Activated gamma-delta T cell treated with anti-CD3 and anti-CD28 coated beads, Interleukin-2, amount 50 U/mL, for 16 hours (primary cell): Measurements from ENCODE around the gene CST7.
"Not testable (repeated sequence)": the region's sequence is repeated elsewhere in the genome, so short reads cannot be mapped to it uniquely, and the experiment has no call there.

Source experiments
- DNase-seq: peaks from one replicate; pipeline ENCODE4 v3.0.0-alpha.2; 2020; ENCODE audit warnings: low read depth

CST7 gene

DNA sequence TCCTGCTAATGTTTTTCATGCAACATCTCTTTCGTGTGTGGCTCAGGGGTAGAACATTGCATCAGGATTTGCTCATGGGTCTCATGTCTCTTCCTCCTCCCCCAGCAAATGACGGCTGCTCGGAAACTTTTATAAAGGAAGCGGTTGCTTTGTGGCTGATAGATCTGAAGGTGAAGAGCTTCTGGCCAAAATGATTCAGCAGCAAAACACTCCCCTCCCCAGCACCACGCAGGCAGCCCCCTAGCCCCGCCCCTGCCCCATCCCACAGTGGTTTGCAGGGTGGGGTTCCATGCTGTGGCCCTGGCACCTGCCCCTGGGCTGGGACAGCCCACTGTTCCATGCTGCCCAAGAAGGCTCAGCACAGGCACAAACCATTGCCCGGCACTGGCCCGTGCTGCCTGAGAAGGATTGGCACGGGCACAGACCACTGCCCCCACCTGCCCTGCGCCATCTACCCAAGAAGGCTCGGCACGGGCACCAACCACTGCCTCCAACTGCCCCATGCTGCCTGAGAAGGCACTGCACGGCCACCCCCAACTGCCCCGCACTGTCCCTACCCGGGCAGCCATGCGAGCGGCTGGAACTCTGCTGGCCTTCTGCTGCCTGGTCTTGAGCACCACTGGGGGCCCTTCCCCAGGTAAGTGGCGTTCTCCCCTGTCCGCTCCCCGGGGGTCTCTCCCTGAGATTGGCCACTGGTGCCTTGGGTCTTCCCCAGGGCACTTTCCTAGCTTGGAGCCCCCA lies at the start of gene CST7:
Gene CST7 (plus strand): TSS at position 331 of the 741 bp plus-strand sequence. CDS start 237 bp downstream, at position 568.
- peak; percentile 87 for DNase-seq

- no peak for DNase-seq
These were observed 42.3 kb upstream of the CST7 start for GRCh38 chr20:24906806-24907205.

DNA sequence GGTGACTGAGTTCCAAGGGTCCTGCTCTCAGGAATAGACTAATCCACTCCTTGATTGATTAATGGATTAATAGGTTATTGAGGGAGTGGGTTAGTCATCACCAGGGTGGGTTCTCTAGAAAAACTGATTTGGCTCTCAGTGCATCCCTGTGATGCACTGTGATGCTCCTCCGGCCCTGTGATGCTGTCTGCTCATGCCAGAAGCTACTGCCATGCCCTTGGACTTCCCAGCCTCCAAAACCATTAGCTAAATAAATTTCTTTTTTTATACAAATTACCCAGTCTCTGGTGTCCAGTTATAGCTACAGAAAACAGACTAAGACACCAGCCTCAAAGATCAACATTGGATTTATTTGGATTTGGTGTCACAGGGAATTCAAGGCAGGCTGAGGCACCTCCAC lies 40.4 kb upstream of the CST7 start:
- DNase-seq, result no peak

DNA sequence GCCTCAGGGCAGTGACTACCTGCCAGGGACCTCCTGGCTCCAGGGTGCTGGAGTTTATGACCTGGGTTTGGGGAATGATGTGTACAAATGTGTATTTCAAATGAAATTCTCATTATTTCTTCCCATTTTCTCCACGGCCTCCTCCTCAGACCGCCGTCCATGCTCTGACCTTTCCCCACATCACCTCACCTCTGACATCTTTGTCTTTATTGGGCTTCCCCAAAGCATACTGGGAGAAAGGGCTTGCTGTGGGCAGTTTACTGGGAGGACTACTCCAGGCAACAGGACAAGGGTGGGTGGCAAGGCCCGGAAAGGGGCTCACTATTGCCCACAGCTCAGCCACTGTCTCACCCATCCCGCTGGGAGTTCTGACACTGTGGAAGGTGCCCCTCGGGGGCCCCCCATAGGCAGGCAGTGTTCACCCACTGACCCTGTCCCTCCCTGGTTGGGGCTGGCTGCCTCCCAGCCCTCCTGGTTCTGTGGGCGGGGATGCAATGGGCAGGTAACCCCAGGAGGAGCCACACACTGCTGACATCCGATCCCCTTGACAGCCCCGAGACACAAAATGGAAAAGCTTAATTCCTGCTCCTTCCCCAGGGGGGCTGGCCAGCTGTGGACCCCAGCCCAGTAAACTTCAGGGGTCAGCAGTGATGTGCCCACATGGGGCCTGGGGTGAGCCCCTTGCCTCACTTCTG lies 39.8 kb upstream of the CST7 start:
- no peak for DNase-seq

GRCh38 chr20:24909861-24910260 lies 39.2 kb upstream of the CST7 start:
- no peak for DNase-seq

DNA sequence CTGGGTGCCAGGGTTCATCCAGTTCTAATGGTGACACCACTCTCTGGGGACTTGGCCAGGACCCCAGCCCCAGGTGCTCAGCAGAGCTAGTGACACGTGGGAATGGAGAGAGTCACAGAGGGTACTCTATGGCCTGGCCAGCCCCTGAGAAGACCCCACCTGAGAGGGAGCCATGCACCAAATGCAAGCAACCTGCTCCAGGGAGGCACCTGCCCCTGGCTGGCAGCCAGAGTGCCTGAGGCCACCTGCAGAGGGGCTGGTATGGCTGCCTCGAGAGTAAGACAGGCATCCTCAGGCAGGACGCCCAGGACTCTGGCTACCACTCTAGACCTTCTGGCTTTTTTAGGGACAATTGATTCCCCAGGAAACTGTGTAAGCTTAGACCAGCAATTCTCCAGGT lies 38.6 kb upstream of the CST7 start:
- no peak for DNase-seq

GRCh38 chr20:24911461-24911860 lies 37.6 kb upstream of the CST7 start:
- DNase-seq, result no peak

- DNase-seq, result no peak
These were observed 36.5 kb upstream of the CST7 start for GRCh38 chr20:24912397-24913075.

- no peak for DNase-seq
These were observed 35.9 kb upstream of the CST7 start for GRCh38 chr20:24913076-24913628.

GRCh38 chr20:24914388-24915241 lies 34.5 kb upstream of the CST7 start:
- DNase-seq, result no peak

DNA sequence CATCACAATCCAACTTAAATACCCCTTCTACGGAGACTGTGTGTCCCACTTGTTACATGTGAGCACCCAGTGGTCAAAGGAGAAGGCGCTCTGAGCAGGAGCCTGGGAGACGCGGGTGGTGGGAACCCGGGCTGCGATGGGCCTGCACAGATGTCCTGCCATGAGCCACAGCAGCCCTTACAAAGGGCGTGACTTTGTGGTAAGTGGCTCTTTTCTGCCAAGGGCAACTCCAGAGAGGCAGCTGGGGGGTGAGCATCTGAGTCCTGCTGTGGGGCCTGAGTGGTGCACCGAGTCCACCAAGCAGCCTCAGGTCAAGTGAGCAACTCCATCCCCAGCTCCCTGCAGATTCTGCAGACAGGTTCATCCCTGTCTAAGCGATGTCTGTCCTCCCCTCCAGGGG lies 33.6 kb upstream of the CST7 start:
- DNase-seq, result no peak

DNA sequence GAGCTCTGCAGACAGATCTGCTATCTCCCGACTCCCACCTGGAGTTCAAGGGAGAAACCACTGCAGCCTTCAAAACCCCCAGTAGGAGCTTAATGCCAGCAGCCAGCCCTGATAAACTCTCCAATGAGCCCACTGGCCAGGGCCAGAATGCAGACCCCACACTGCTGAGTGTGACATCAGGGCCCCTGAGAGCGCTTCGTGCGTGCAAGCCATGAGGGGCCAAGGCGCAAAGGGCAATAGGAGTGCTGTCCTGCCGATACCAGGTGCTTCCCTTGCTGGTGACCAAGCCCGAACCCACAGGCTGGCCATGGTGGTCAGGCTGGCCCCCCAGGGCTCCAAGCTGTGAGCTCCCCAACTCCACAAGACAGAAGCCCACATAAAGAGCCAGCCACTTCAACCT lies 33.2 kb upstream of the CST7 start:
- no peak for DNase-seq

GRCh38 chr20:24916412-24916811 lies 32.7 kb upstream of the CST7 start:
- no peak for DNase-seq

DNA sequence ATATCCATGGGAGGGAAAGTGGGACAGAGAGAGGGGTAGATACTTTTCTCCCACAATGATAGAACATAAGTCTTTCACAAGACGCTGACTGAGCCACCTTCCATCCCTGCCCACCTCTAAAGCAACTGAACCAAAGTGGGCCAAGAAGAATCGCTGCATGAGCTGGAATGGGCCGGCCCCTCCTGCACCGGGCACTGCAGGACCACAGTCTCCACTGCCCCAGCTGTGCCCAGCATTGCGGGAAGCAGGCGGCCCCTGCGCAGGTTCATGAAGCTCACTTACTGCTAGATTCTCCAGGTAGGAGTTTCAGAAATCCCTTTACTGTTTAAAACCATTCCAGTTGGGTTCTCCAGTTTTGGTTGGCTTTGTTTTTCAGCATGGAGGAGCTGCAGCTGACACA lies 32.0 kb upstream of the CST7 start:
- DNase-seq, result no peak

GRCh38 chr20:24917797-24918578 lies 31.1 kb upstream of the CST7 start:
- DNase-seq, result peak; percentile 9

- DNase-seq, result no peak
These were observed 30.2 kb upstream of the CST7 start for GRCh38 chr20:24918579-24919566.

DNA sequence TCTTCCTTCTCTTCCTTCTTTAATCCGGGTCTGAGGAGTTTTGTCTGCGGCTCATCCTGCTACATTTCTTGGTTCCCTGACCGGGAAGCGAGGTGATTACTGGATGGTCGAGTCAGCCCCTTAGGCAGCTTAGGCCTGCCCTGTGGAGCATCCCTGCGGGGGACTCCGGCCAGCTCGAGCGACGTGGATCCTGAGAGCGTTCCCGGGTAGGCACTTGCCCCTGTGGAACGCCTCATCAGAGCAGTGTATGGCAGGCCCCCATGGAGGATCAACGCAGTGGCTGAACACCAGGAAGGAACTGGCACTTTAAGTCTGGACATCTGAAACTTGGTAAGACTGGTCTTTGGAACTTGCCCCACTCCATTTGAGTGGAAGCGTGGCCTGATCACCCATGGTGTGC lies 29.4 kb upstream of the CST7 start:
- DNase-seq, result not testable (repeated sequence)

DNA sequence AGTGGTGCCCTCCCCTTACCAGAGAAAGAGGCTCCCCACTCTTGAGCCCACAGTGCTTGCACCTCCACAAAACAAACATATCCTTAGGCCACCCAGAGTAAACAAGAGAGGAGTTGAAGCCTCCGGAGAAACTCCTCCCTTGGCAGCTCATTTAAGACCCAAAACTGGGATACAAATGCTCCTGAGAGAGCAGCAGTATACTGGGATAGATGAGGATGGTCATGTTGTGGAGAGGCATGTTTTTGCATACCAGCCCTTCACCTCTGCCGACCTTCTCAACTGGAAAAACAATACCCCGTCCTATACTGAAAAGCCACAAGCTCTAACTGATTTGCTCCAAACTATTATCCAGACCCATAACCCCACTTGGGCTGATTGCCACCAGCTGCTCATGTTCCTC lies 28.4 kb upstream of the CST7 start:
- not testable (repeated sequence) for DNase-seq

GRCh38 chr20:24929259-24929658 lies 19.8 kb upstream of the CST7 start:
- not testable (repeated sequence) for DNase-seq
